Measurements from ENCODE around the gene HSD11B1.

GRCh38 chr1:209697126-209697525, 7.5 kb upstream of the HSD11B1 start:
- TF ChIP-seq, protein P1, sequence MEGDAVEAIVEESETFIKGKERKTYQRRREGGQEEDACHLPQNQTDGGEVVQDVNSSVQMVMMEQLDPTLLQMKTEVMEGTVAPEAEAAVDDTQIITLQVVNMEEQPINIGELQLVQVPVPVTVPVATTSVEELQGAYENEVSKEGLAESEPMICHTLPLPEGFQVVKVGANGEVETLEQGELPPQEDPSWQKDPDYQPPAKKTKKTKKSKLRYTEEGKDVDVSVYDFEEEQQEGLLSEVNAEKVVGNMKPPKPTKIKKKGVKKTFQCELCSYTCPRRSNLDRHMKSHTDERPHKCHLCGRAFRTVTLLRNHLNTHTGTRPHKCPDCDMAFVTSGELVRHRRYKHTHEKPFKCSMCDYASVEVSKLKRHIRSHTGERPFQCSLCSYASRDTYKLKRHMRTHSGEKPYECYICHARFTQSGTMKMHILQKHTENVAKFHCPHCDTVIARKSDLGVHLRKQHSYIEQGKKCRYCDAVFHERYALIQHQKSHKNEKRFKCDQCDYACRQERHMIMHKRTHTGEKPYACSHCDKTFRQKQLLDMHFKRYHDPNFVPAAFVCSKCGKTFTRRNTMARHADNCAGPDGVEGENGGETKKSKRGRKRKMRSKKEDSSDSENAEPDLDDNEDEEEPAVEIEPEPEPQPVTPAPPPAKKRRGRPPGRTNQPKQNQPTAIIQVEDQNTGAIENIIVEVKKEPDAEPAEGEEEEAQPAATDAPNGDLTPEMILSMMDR (IDR thresholded peaks at IDR 0.05; ENCODE audit: low read depth, low read length, missing input control): no peak
- TF ChIP-seq, protein P2, sequence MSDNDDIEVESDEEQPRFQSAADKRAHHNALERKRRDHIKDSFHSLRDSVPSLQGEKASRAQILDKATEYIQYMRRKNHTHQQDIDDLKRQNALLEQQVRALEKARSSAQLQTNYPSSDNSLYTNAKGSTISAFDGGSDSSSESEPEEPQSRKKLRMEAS (IDR thresholded peaks at IDR 0.05): no peak
- TF ChIP-seq TAF1 (conservative IDR thresholded peaks at IDR 0.05) (no peak), ATF3 (IDR thresholded peaks at IDR 0.05) (no peak), RAD21 (IDR thresholded peaks at IDR 0.05) (no peak)
- TF ChIP-seq, protein P3, sequence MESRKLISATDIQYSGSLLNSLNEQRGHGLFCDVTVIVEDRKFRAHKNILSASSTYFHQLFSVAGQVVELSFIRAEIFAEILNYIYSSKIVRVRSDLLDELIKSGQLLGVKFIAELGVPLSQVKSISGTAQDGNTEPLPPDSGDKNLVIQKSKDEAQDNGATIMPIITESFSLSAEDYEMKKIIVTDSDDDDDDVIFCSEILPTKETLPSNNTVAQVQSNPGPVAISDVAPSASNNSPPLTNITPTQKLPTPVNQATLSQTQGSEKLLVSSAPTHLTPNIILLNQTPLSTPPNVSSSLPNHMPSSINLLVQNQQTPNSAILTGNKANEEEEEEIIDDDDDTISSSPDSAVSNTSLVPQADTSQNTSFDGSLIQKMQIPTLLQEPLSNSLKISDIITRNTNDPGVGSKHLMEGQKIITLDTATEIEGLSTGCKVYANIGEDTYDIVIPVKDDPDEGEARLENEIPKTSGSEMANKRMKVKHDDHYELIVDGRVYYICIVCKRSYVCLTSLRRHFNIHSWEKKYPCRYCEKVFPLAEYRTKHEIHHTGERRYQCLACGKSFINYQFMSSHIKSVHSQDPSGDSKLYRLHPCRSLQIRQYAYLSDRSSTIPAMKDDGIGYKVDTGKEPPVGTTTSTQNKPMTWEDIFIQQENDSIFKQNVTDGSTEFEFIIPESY (IDR thresholded peaks at IDR 0.05): no peak

All from liver (tissue), 3 donors.